H7 (cell line): ENCODE measurements around the gene AADACL3. TPM values are rescaled to one million over a fixed set of nuclear protein-coding genes. Genes with fewer than 3 reads are reported as not detected.

Experiments used
- DNase-seq: peaks from one replicate; pipeline ENCODE4 v3.0.0; 2012
- H3K27me3 ChIP-seq: 2 replicates; pipeline ENCODE4 v1.6.0; 2011; ENCODE audit warnings: mild to moderate bottlenecking, low read length; ENCODE audit not compliant: control insufficient read depth, insufficient read depth
- H3K36me3 ChIP-seq: replicated peaks from 2 replicates; pipeline ENCODE4 v1.5.1; 2011; ENCODE audit warnings: low read length; ENCODE audit not compliant: control insufficient read depth, insufficient read depth
- H3K4me3 ChIP-seq: 2 replicates; pipeline ENCODE4 v1.5.1; 2011; ENCODE audit warnings: low read depth, mild to moderate bottlenecking, control low read depth, low read length, moderate library complexity; ENCODE audit not compliant: insufficient read depth
- total RNA-seq: library from RNA; depleted of rRNA; stranded (reverse); fragments of >200 nt; shearing (Covaris generic); gene quantifications from 2 replicates; pipeline ENCODE4 v1.2.3, GENCODE V29; 2014; rRNA removed

The AADACL3 gene
- total RNA-seq, 1 experiment from 2014 or later = 0.28 TPM

DNA sequence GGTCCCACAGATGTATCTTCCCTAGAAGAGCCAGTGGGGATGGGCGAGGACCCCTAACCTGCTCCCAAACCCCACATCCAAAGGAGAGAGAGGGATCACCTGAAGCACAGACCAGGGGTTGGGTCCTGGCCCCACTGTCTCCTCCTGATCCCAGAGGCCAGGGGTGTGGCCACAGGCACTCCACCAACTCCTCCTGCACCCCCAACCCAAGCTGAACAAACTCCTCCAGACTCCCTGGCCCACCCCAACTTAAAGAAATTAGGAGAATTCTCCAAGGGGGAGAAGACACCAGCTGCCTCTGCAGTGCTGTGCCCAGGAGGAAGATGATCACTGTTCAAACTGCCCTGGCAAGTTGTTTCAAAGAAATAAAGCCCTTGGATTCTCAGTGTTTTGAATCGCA lies 53.1 kb downstream of the AADACL3 start:
- H3K27me3 ChIP-seq = no peaks in the 10 kb centered on the region; the same call in 1 of the 2 replicates
- DNase-seq = peak; percentile 2

GRCh38 chr1:12769976-12770505 lies 54.1 kb downstream of the AADACL3 start:
- DNase-seq = peak; percentile 0
- H3K36me3 ChIP-seq = no peaks in the 10 kb centered on the region
- H3K4me3 ChIP-seq = no peak overlapping the region
- no peaks in the 10 kb centered on the region; the same call in 1 of the 2 replicates for H3K27me3 ChIP-seq

More for the DNA sequence above, 53.1 kb downstream of the AADACL3 start:
- H3K4me3 ChIP-seq = no peak overlapping the region
- no peaks in the 10 kb centered on the region for H3K36me3 ChIP-seq

DNA sequence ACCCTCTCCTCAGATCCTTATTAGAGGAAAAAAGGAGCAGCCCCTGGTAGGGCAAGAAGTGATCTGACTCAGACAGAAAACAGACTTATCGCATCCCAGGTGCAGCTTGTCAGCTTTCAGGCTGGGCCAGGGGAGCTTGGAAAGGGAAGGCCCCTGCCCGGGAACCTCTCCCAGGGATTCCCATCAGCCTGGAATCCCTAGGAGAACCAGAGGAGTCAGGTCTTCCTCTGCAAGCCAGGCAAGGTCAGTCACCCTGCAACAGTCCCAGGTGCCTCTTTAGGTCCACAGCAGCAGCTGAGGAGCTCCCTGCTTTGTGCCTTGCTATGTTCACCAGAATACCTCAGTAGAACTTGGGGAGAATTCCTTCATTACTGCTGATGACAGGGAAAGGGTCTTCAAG lies 54.7 kb downstream of the AADACL3 start:
- Histone ChIP-seq H3K36me3 (no peaks in the 10 kb centered on the region), H3K4me3 (no peak overlapping the region), H3K27me3 (no peaks in the 10 kb centered on the region; the same call in 1 of the 2 replicates)
- DNase-seq = peak; percentile 1

GRCh38 chr1:12771186-12771585 lies 55.3 kb downstream of the AADACL3 start:
- H3K36me3 ChIP-seq = no peaks in the 10 kb centered on the region
- no peak overlapping the region for H3K4me3 ChIP-seq
- no peaks in the 10 kb centered on the region; the same call in 1 of the 2 replicates for H3K27me3 ChIP-seq
- DNase-seq = peak; percentile 2

DNA sequence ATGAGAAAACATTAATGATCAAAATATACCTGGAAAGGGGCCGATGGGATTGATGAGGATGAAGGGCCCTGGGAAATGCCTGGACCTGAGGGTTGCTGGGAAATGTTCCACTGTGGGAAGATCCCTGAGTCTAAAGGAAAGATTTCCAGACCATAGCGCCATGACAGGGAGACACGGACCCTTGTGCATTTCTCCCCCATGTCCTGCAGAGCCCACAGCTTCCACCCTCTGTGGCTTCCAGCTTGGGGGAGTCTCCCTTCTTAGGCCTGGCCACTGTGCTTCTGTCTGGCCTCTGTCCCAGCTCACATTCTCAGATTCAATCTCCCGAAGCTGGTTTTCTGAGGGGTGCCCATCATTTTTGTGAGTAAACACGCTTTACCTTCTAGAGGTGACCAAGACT lies 56.6 kb downstream of the AADACL3 start:
- no peak overlapping the region for H3K4me3 ChIP-seq
- H3K27me3 ChIP-seq = no peaks in the 10 kb centered on the region; the same call in 1 of the 2 replicates
- no peaks in the 10 kb centered on the region for H3K36me3 ChIP-seq
- DNase-seq = peak; percentile 2

- Histone ChIP-seq H3K27me3 (no peaks in the 10 kb centered on the region; the same call in 1 of the 2 replicates), H3K36me3 (no peaks in the 10 kb centered on the region), H3K4me3 (no peak within 1 kb of the TSS)
- peak; percentile 2 for DNase-seq
These were observed 57.5 kb downstream of the AADACL3 start, which contains the start of gene PRAMEF12 for GRCh38 chr1:12773438-12773837. TSS of gene PRAMEF12 (plus strand) at chr1:12773738. CDS start at chr1:12774868, 1,130 bp downstream.

- Histone ChIP-seq H3K36me3 (no peaks in the 10 kb centered on the region), H3K27me3 (no peaks in the 10 kb centered on the region; the same call in 1 of the 2 replicates), H3K4me3 (no peak overlapping the region)
- DNase-seq = no peak
These were observed 59.0 kb downstream of the AADACL3 start for GRCh38 chr1:12774801-12775345.

DNA sequence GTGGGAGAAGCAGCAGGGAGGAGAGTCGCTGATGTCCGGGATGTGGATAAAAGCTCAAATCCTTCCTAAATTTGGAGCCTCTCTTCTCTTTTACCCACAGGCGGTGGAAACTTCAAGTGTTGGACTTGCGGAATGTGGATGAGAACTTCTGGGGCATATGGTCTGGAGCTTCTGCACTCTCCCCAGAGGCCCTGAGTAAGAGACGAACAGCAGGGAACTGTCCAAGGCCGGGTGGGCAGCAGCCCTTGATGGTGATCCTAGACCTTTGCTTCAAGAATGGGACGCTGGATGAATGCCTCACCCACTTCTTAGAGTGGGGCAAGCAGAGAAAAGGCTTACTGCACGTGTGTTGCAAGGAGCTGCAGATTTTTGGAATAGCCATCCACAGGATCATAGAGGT lies 59.5 kb downstream of the AADACL3 start:
- no peaks in the 10 kb centered on the region; the same call in 1 of the 2 replicates for H3K27me3 ChIP-seq
- no peaks in the 10 kb centered on the region for H3K36me3 ChIP-seq
- no peak overlapping the region for H3K4me3 ChIP-seq
- DNase-seq = peak; percentile 0

DNA sequence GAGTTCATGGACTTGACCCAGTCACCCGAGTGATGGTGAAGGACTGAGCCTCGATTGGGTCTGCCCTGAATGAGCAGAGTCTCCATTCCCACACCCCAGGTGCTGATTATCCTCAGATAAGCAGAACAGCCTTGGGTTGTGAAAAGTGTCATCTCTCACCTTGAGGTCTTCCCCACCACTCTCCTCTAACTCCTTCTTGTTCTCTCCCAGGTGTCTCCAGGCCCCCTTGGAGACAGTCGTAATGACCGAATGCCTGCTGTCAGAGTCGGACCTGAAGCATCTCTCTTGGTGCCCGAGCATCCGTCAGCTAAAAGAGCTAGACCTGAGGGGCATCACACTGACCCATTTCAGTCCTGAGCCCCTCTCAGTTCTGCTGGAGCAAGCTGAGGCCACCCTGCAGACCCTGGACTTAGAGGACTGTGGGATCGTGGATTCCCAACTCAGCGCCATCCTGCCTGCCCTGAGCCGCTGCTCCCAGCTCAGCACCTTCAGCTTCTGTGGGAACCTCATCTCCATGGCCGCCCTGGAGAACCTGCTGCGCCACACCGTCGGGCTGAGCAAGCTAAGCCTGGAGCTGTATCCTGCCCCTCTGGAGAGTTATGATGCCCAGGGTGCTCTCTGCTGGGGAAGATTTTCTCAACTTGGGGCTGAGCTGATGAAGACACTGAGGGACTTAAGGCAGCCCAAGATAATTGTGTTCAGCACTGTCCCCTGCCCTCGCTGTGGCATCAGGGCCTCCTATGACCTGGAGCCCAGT lies 61.1 kb downstream of the AADACL3 start:
- H3K4me3 ChIP-seq = no peak overlapping the region
- peak; percentile 3 for DNase-seq
- no peaks in the 10 kb centered on the region; the same call in 1 of the 2 replicates for H3K27me3 ChIP-seq
- no peaks in the 10 kb centered on the region for H3K36me3 ChIP-seq

Other genes starting within 250 kb of the AADACL3 start
- gene DHRS3, start 97.9 kb upstream of the AADACL3 start, total RNA-seq = 17.7 and 26.2 TPM in 2 replicates
- not detected in 2 replicates for gene AADACL4, start 72.0 kb upstream of the AADACL3 start, total RNA-seq
- not detected in 2 replicates for gene CFAP107, start 30.1 kb downstream of the AADACL3 start, total RNA-seq
- not detected in 2 replicates for gene PRAMEF12, start 57.6 kb downstream of the AADACL3 start, total RNA-seq
- not detected in 2 replicates for gene PRAMEF1, start 75.3 kb downstream of the AADACL3 start, total RNA-seq
- gene PRAMEF11, start 115.3 kb downstream of the AADACL3 start, total RNA-seq = not detected in 2 replicates
- gene HNRNPCL1, start 132.6 kb downstream of the AADACL3 start, total RNA-seq = not detected in 2 replicates
- not detected in 2 replicates for gene PRAMEF2, start 141.0 kb downstream of the AADACL3 start, total RNA-seq
- gene PRAMEF4, start 170.1 kb downstream of the AADACL3 start, total RNA-seq = not detected in 2 replicates
- not detected in 2 replicates for gene PRAMEF10, start 182.2 kb downstream of the AADACL3 start, total RNA-seq
- not detected in 2 replicates for gene PRAMEF7, start 200.5 kb downstream of the AADACL3 start, total RNA-seq
- gene PRAMEF6, start 231.5 kb downstream of the AADACL3 start, total RNA-seq = not detected in 2 replicates